Peyer's patch (tissue), 4 donors: ENCODE data around the gene CHI3L2. TPM values are rescaled to one million over a fixed set of nuclear protein-coding genes. Genes with fewer than 3 reads are reported as not detected.

Experiments used
- DNase-seq, 3 donors: peaks; one replicate each; pipeline ENCODE4 v3.0.0-alpha.2; 2017 to 2019
- H3K27ac ChIP-seq, 4 donors: fragments of 200-600 bp; sonication (generic); one replicate each; pipeline ENCODE4 v1.5.1; 2016 to 2019
- H3K27me3 ChIP-seq, 2 donors: fragments of 200-600 bp; sonication (generic); one replicate each; pipeline ENCODE4 v1.5.1; 2019
- H3K36me3 ChIP-seq, 3 donors: fragments of 200-600 bp; sonication (generic); one replicate each; pipeline ENCODE4 v1.5.1; 2016 to 2019
- H3K4me1 ChIP-seq, 4 donors: fragments of 200-600 bp; sonication (generic); one replicate each; pipeline ENCODE4 v1.5.1; 2016 to 2019
- H3K4me3 ChIP-seq, 4 donors: fragments of 200-600 bp; sonication (generic); 1 replicate in 3 of 4; 2 replicates in 1 of 4; pipeline ENCODE4 v1.5.1; 2016 to 2019; ENCODE audit warnings: mild to moderate bottlenecking in 1 of 4
- H3K9me3 ChIP-seq, 4 donors: fragments of 200-600 bp; sonication (generic); one replicate each; pipeline ENCODE4 v1.5.1; 2016 to 2019; ENCODE audit warnings: mild to moderate bottlenecking in 1 of 4
- POLR2A ChIP-seq, 2 donors: fragments of 450-650 bp; IDR thresholded peaks; one replicate each; pipeline ENCODE4 v1.5.1; 2017; ENCODE audit warnings: antibody characterized with exemption in 2 of 2, mild to moderate bottlenecking in 2 of 2, moderate library complexity in 2 of 2
- total RNA-seq, 4 donors: library from RNA; depleted of rRNA; stranded (reverse); fragments of >200 nt; gene quantifications; one replicate each; pipeline ENCODE4 v1.1.0, GENCODE V29; 2016
- TF ChIP-seq, protein P1 (sequence below), 6 experiments: fragments of 450-650 bp in 4 of 6; fragments of 200-600 bp in 2 of 6; sonication (generic) in 1 of 6; IDR thresholded peaks; one replicate each; pipeline ENCODE4 v1.5.1; 2017 to 2019; ENCODE audit warnings: antibody characterized with exemption in 6 of 6, mild to moderate bottlenecking in 3 of 6, moderate library complexity in 1 of 6

CHI3L2 gene
- total RNA-seq, 4 donors from 2014 or later: 0.67 to 14.0 (median 3.3) TPM; not detected in 1

DNA sequence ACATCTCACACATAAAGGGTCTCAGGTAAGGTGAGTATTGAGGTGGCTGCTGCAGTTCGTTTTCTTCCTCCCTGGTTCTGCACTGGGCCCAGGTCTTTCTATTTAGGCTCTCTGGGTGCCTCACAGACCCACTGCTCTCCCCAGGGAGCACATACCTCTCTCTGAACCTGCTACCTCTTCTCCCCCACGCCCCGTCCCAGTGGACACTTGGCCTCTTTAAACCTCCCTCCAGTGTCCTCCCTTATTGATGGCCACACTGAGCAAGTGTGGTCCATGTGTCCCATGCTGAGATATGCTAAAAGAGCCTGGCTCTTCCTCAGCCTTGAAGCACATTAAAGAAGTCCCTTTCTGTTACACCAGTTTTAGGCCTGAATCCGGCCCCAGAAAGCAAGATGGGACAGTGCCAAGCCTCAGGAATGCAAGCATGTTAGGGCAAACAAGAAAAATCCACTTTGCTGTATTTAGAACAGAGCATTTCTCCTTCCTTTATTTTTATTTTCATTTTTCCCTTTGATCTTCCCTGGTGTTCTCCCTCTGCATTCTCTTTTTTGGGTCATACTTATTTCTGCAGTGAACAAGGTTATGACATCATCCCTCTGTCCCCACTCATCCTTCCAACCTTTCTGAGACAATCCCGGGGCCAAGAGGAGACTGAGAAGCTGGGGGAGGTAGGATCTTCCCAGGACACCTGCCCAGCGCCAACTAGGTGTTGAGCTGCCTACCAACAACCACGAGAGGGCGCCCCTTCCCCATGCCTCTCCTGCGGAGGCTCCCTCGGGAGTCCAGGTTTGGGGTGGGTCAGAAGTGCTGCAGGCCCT lies 5.0 kb upstream of the CHI3L2 start:
- DNase-seq: peak; percentile 84 to 92 (median 89)
- TF ChIP-seq POLR2A (IDR thresholded peaks at IDR 0.05): no peak
- TF ChIP-seq, protein P1, sequence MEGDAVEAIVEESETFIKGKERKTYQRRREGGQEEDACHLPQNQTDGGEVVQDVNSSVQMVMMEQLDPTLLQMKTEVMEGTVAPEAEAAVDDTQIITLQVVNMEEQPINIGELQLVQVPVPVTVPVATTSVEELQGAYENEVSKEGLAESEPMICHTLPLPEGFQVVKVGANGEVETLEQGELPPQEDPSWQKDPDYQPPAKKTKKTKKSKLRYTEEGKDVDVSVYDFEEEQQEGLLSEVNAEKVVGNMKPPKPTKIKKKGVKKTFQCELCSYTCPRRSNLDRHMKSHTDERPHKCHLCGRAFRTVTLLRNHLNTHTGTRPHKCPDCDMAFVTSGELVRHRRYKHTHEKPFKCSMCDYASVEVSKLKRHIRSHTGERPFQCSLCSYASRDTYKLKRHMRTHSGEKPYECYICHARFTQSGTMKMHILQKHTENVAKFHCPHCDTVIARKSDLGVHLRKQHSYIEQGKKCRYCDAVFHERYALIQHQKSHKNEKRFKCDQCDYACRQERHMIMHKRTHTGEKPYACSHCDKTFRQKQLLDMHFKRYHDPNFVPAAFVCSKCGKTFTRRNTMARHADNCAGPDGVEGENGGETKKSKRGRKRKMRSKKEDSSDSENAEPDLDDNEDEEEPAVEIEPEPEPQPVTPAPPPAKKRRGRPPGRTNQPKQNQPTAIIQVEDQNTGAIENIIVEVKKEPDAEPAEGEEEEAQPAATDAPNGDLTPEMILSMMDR (IDR thresholded peaks at IDR 0.05): peak; percentile 83 to 96 (median 89)
- Histone ChIP-seq H3K27ac (peak overlapping the region; percentile 12 to 81 (median 60)), H3K27me3 (no peaks in the 10 kb centered on the region), H3K36me3 (no peaks in the 10 kb centered on the region), H3K4me1 (peaks cover 0 to 50% (median 18%) of the 10 kb centered on the region in 4 donors), H3K4me3 (peak overlapping the region in 1 of 4 donors; percentile 16), H3K9me3 (no peaks in the 10 kb centered on the region)

DNA sequence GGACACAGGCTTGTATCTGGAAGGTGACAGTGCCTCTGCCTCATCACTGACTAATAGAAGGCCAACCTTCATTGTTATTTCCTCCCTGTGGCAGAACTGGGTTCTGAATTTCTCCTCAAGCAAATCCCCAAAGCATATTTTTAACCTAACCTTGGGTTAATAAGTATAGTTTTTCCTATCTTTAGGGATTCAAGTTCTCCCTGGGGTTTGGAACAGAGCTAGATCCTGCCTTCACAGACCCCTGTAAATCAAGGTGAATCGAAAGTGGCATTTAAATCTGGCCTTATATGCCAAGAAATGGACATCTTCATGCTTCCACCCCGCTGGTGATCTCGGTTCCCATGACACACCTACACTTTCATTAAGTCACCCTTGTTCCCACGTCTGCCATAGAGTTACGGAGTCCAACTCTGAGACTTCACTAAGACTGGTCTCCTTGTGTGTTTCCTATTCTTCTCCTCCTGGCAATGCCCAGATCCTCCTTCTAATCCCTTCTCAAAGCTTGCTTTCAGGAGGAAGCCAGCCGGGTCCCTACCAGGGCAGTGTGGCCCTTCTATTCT lies 4.3 kb upstream of the CHI3L2 start:
- Histone ChIP-seq H3K9me3 (no peaks in the 10 kb centered on the region), H3K4me3 (no peak overlapping the region), H3K36me3 (no peaks in the 10 kb centered on the region), H3K4me1 (peaks cover 0 to 43% (median 18%) of the 10 kb centered on the region in 4 donors), H3K27ac (peak overlapping the region in 3 of 4 donors; percentile 12 to 81 (median 66)), H3K27me3 (no peaks in the 10 kb centered on the region)
- no peak for TF ChIP-seq POLR2A (IDR thresholded peaks at IDR 0.05)
- TF ChIP-seq, protein P1 (IDR thresholded peaks at IDR 0.05): no peak
- no peak for DNase-seq

DNA sequence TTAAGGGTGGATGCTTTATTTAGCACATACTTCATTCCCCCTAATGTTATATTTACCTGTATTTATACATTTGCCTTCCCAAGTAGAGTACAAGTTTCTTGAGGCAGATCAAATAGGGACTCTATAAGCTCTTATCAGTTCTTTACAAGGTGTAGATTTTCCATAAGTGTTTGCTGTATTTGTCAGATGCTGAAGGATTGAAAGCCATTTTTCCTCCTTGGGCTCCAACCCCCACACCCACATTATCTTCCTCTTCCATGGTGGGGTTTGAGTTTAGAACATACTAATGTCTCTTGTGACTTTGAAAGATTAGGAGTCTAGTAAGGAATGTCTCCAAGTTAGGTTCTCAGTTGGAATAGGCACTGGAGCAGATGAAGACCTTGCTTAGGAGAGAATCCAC lies 2.4 kb upstream of the CHI3L2 start:
- Histone ChIP-seq H3K27me3 (no peaks in the 10 kb centered on the region), H3K27ac (peak overlapping the region in 1 of 4 donors; percentile 61), H3K9me3 (no peaks in the 10 kb centered on the region), H3K4me1 (peaks cover 0 to 27% (median 17%) of the 10 kb centered on the region in 4 donors), H3K36me3 (no peaks in the 10 kb centered on the region), H3K4me3 (no peak overlapping the region)
- TF ChIP-seq, protein P1 (IDR thresholded peaks at IDR 0.05): no peak
- TF ChIP-seq POLR2A (IDR thresholded peaks at IDR 0.05): no peak
- DNase-seq: no peak

DNA sequence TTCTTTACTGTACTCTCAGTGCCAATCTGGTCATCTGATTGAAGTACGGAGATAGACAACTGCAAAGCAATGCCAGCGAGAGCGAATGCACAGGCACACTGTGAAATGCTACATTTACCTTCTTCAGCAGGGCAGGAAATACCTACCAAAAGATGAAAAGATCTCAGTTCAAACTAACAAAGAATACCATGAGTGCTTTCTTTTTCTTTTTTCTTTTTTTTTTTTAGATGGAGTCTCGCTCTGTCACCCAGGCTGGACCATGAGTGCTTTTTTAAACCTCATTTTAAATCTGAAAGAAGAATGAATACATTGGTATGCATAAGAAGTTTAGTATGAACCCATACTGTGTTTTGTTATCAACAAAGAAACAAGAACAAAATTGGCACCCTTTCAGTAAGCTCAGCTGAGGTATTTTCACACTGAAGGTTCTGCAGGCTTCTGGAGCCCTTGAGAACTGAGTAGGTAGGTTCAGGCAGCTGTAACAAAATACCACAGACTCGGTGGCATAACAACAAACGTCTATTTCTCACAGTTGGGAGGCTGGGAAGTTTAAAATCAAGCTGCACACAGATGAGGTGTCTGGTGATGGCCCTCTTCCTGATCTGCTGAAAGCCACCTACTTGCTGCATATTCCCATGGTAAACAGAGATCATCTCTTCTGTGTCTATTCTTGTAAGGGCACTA lies 1.7 kb upstream of the CHI3L2 start:
- peaks cover 0 to 20% (median 14%) of the 10 kb centered on the region in 4 donors for H3K4me1 ChIP-seq
- H3K27ac ChIP-seq: peak overlapping the region in 1 of 4 donors; percentile 61
- H3K27me3 ChIP-seq: no peaks in the 10 kb centered on the region
- DNase-seq: no peak
- no peak for TF ChIP-seq POLR2A (IDR thresholded peaks at IDR 0.05)
- TF ChIP-seq, protein P1 (IDR thresholded peaks at IDR 0.05): no peak
- no peaks in the 10 kb centered on the region for H3K36me3 ChIP-seq
- no peak overlapping the region for H3K4me3 ChIP-seq
- H3K9me3 ChIP-seq: no peaks in the 10 kb centered on the region

DNA sequence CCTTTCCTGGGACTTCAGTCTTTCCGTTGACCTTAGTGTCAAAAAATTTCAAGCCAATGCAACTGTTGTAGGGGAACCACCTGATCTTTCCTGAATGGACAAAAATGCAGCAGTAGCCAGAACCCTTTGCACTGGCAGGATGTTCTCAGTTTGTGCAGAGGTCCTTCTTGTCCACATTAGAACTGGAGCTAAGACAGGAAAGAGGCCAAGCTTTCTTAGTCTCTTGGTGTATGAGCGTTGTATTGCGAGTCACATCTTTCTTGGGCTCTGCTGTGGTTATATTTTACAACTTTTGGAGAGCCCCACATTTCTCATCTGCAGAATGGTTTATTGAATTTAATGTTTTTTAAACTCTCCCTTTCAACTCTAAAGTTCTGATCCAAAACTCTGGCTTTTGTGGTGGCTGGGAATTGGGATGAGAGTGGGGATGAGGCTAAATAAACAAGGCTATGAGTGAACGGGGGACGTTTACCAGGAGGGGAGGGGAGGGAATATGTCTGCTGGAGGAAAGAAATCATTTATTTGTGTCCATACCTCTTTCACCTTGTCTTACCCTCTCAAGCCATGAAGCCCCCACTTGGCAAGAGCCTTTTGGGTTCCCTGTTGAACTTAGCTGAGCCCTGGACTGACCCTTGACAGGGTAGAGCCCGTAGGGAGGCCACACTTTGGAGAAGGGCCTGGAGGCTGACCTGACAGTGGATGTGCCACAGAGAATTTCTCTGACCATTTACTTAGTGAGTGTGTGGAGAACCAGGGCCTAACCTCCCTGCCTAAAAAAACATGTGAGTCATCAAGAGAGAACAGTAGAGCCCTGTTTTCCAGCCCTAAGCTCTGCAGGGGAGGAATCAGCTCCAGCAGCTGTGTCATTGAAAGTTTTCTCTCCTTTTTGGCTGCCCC lies 586 bp downstream of the CHI3L2 start:
- no peak for TF ChIP-seq POLR2A (IDR thresholded peaks at IDR 0.05)
- TF ChIP-seq, protein P1 (IDR thresholded peaks at IDR 0.05): no peak
- Histone ChIP-seq H3K27me3 (no peaks in the 10 kb centered on the region), H3K4me3 (no peak overlapping the region), H3K27ac (peak overlapping the region in 1 of 4 donors; percentile 61), H3K36me3 (no peaks in the 10 kb centered on the region), H3K4me1 (peaks cover 0 to 2% (median under 1%) of the 10 kb centered on the region in 4 donors), H3K9me3 (no peaks in the 10 kb centered on the region)
- no peak for DNase-seq
